ENCODE results near the gene SERPIND1.
"Not testable (repeated sequence)": the region's sequence is repeated elsewhere in the genome, so short reads cannot be mapped to it uniquely, and the experiment has no call there.

GRCh38 chr22:20736891-20737290 is 37.0 kb upstream of the SERPIND1 start:
- TF ChIP-seq, protein P1, sequence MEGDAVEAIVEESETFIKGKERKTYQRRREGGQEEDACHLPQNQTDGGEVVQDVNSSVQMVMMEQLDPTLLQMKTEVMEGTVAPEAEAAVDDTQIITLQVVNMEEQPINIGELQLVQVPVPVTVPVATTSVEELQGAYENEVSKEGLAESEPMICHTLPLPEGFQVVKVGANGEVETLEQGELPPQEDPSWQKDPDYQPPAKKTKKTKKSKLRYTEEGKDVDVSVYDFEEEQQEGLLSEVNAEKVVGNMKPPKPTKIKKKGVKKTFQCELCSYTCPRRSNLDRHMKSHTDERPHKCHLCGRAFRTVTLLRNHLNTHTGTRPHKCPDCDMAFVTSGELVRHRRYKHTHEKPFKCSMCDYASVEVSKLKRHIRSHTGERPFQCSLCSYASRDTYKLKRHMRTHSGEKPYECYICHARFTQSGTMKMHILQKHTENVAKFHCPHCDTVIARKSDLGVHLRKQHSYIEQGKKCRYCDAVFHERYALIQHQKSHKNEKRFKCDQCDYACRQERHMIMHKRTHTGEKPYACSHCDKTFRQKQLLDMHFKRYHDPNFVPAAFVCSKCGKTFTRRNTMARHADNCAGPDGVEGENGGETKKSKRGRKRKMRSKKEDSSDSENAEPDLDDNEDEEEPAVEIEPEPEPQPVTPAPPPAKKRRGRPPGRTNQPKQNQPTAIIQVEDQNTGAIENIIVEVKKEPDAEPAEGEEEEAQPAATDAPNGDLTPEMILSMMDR (IDR thresholded peaks at IDR 0.05; ENCODE audit: low read length), result not testable (repeated sequence)
- TF ChIP-seq EZH2phosphoT487 (IDR thresholded peaks at IDR 0.05; ENCODE audit: low read length), result not testable (repeated sequence)
